Measurements from ENCODE around the gene MMEL1. TPM values are rescaled to one million over a fixed set of nuclear protein-coding genes. Genes with fewer than 3 reads are reported as not detected.

The MMEL1 gene
- polyA plus RNA-seq, 1 donor from 2014 or later: 5.2 TPM

DNA sequence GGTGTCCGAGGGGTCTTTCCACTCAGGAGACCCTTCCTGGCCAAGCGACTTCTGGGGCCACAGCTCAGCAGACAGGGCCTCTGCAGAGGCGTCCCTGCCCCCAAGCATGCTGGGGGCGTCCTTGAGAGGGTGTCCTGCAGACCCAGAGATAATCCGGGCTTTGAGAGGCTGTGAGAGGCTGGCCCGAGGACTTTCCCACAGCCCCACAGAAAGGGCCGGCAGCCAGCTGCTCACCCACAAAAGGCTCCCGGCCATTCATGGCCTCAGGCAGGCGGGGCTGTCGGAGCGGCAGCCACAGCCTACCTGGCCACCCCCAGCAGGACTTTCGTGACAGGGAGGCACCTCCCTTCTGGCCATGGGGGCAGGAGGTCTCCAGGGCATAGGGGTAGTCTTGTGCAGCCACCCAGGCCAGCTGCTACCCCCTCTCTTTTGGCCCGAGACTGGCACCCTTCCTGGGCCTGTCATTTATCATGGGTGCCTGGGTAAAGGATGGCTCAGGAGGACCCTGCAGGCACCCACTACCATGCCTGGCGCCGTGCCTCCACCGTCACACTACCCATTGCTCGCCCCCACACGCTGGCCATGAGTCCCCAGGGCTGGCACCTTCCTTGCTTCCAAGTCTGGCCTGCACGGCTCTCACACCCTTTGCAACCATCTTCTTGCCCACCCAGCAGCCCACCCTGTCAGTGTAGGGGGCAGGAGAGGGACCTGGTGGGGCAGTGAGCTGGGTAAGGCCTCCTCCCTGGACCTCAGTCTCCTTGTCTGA, 87.8 kb downstream of the MMEL1 start:
- Histone ChIP-seq H3K27me3 (ENCODE audit: insufficient read depth, low read depth, low read length) (no peaks in the 10 kb centered on the region), H3K9me3 (ENCODE audit: low read length) (no peaks in the 10 kb centered on the region), H3K36me3 (ENCODE audit: insufficient read depth, low read length) (no peaks in the 10 kb centered on the region), H2AFZ (ENCODE audit: low read depth, low read length) (no peak overlapping the region), H4K20me1 (ENCODE audit: insufficient read depth) (no peaks in the 10 kb centered on the region), H3F3A (ENCODE audit: insufficient read depth, low read length, poor library complexity, severe bottlenecking) (peaks cover 2% of the 10 kb centered on the region), H3K27ac (ENCODE audit: low read length) (no peak overlapping the region), H3K4me2 (ENCODE audit: low read length) (no peak overlapping the region), H3K9me2 (ENCODE audit: insufficient read depth, low read length) (no peaks in the 10 kb centered on the region), H3K9ac (ENCODE audit: low read length) (peak overlapping the region; percentile 5), H3K79me2 (replicated peaks; ENCODE audit: insufficient read depth, low read length) (no peaks in the 10 kb centered on the region), H3K4me3 (ENCODE audit: low read length) (no peak overlapping the region)
- TF ChIP-seq, protein P1, sequence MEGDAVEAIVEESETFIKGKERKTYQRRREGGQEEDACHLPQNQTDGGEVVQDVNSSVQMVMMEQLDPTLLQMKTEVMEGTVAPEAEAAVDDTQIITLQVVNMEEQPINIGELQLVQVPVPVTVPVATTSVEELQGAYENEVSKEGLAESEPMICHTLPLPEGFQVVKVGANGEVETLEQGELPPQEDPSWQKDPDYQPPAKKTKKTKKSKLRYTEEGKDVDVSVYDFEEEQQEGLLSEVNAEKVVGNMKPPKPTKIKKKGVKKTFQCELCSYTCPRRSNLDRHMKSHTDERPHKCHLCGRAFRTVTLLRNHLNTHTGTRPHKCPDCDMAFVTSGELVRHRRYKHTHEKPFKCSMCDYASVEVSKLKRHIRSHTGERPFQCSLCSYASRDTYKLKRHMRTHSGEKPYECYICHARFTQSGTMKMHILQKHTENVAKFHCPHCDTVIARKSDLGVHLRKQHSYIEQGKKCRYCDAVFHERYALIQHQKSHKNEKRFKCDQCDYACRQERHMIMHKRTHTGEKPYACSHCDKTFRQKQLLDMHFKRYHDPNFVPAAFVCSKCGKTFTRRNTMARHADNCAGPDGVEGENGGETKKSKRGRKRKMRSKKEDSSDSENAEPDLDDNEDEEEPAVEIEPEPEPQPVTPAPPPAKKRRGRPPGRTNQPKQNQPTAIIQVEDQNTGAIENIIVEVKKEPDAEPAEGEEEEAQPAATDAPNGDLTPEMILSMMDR (IDR thresholded peaks at IDR 0.05; ENCODE audit: poor library complexity, severe bottlenecking): no peak
- TF ChIP-seq MXI1 (conservative IDR thresholded peaks at IDR 0.05; ENCODE audit: poor library complexity, severe bottlenecking) (no peak), EZH2 (IDR thresholded peaks at IDR 0.05; ENCODE audit: borderline replicate concordance, insufficient read depth, low read length, poor library complexity, severe bottlenecking) (no peak)

DNA sequence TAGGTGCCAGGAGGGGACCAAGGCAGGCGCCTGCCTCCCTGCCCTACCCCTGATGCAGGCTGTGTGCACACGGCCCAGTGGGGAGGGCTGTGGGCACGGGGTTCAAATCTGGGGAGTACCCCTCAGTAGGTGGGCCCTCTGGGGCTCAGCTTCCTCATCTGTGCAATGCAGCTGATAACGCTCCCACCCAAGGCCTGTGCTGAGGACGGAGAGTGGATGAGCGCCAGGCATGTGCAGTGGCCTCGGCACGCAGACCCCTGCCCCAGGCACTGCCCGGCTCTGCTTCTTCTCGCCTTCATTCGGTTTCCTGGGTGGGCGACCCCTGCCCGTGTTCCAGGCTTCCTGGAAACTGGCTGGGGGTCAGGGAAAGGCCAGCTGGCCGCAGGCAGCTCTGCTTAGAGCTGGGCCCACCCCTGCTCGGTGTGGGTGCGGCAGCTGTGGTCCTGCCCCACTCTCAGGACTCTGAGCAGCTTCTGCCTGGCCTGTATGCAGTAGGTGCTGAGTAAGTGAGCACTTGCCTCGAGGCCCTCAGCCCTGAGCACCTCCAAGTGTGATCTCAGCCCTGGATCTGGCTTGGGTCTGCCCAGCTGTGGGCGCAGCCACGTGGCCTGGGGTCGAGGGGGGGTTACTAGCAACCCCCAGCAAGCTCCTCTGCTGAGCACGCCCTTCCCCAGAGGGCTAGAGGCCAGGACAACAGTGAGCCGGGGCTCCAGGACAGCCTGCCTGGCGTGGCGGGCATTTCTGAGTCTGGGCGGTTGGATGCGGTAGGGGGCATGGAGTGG, 88.5 kb downstream of the MMEL1 start:
- H3K9ac ChIP-seq (ENCODE audit: low read length): peak overlapping the region; percentile 55
- no peak overlapping the region for H2AFZ ChIP-seq (ENCODE audit: low read depth, low read length)
- H3K4me3 ChIP-seq (ENCODE audit: low read length): peak overlapping the region; percentile 46
- no peaks in the 10 kb centered on the region for H3K9me3 ChIP-seq (ENCODE audit: low read length)
- H3K79me2 ChIP-seq (replicated peaks; ENCODE audit: insufficient read depth, low read length): no peaks in the 10 kb centered on the region
- TF ChIP-seq, protein P2, sequence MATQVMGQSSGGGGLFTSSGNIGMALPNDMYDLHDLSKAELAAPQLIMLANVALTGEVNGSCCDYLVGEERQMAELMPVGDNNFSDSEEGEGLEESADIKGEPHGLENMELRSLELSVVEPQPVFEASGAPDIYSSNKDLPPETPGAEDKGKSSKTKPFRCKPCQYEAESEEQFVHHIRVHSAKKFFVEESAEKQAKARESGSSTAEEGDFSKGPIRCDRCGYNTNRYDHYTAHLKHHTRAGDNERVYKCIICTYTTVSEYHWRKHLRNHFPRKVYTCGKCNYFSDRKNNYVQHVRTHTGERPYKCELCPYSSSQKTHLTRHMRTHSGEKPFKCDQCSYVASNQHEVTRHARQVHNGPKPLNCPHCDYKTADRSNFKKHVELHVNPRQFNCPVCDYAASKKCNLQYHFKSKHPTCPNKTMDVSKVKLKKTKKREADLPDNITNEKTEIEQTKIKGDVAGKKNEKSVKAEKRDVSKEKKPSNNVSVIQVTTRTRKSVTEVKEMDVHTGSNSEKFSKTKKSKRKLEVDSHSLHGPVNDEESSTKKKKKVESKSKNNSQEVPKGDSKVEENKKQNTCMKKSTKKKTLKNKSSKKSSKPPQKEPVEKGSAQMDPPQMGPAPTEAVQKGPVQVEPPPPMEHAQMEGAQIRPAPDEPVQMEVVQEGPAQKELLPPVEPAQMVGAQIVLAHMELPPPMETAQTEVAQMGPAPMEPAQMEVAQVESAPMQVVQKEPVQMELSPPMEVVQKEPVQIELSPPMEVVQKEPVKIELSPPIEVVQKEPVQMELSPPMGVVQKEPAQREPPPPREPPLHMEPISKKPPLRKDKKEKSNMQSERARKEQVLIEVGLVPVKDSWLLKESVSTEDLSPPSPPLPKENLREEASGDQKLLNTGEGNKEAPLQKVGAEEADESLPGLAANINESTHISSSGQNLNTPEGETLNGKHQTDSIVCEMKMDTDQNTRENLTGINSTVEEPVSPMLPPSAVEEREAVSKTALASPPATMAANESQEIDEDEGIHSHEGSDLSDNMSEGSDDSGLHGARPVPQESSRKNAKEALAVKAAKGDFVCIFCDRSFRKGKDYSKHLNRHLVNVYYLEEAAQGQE (IDR thresholded peaks at IDR 0.05; ENCODE audit: borderline replicate concordance): no peak
- no peak for TF ChIP-seq MXI1 (conservative IDR thresholded peaks at IDR 0.05; ENCODE audit: poor library complexity, severe bottlenecking)
- peak overlapping the region; percentile 26 for H3K27ac ChIP-seq (ENCODE audit: low read length)
- H3K27me3 ChIP-seq (ENCODE audit: insufficient read depth, low read depth, low read length): no peaks in the 10 kb centered on the region
- H3K36me3 ChIP-seq (ENCODE audit: insufficient read depth, low read length): no peaks in the 10 kb centered on the region
- no peaks in the 10 kb centered on the region for H3K9me2 ChIP-seq (ENCODE audit: insufficient read depth, low read length)
- no peak overlapping the region for H3K4me2 ChIP-seq (ENCODE audit: low read length)
- peaks cover 2% of the 10 kb centered on the region for H3F3A ChIP-seq (ENCODE audit: insufficient read depth, low read length, poor library complexity, severe bottlenecking)
- H4K20me1 ChIP-seq (ENCODE audit: insufficient read depth): no peaks in the 10 kb centered on the region

DNA sequence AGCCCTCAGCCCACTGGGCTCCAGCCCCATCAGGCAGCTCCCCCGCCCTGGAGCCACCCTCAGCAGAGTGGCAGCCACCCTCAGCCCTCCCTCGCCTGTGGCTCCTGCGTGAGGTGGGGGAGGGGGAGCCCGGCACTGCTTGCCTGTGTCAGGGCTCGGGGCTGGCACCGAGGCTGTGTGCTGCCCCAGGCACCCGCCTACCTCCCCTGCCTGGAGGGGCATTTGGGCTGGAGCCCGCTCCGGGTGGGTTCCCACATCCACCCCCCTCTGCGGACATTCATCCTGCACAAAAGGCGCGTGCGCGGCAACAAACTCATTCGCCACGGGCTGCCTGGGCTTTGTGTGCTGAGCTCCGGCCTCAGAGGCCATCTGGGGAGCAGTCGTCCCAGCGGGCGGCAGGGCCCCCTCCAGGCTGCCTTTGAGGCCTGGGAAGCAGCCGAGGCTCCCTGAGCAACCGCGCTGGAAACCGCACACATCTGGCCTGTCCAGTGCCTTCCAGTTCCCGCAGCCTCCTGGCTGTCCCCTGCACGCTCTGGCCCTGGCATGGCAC, 89.2 kb downstream of the MMEL1 start:
- Histone ChIP-seq H3K27ac (ENCODE audit: low read length) (peak overlapping the region; percentile 26), H3K36me3 (ENCODE audit: insufficient read depth, low read length) (no peaks in the 10 kb centered on the region), H3K9ac (ENCODE audit: low read length) (peak overlapping the region; percentile 55), H3K79me2 (replicated peaks; ENCODE audit: insufficient read depth, low read length) (no peaks in the 10 kb centered on the region), H4K20me1 (ENCODE audit: insufficient read depth) (no peaks in the 10 kb centered on the region), H2AFZ (ENCODE audit: low read depth, low read length) (no peak overlapping the region), H3K4me3 (ENCODE audit: low read length) (peak overlapping the region; percentile 46), H3K4me2 (ENCODE audit: low read length) (no peak overlapping the region), H3K27me3 (ENCODE audit: insufficient read depth, low read depth, low read length) (no peaks in the 10 kb centered on the region), H3F3A (ENCODE audit: insufficient read depth, low read length, poor library complexity, severe bottlenecking) (peaks cover 2% of the 10 kb centered on the region), H3K9me3 (ENCODE audit: low read length) (no peaks in the 10 kb centered on the region), H3K9me2 (ENCODE audit: insufficient read depth, low read length) (no peaks in the 10 kb centered on the region)
- no peak for TF ChIP-seq EP300 (conservative IDR thresholded peaks at IDR 0.05; ENCODE audit: poor library complexity, severe bottlenecking)
- no peak for TF ChIP-seq SMC3 (conservative IDR thresholded peaks at IDR 0.05; ENCODE audit: poor library complexity)
- no peak for TF ChIP-seq EZH2 (IDR thresholded peaks at IDR 0.05; ENCODE audit: borderline replicate concordance, insufficient read depth, low read length, poor library complexity, severe bottlenecking)
- peak; percentile 9 for TF ChIP-seq POLR2AphosphoS5 (IDR thresholded peaks at IDR 0.05)
- peak; percentile 42 for TF ChIP-seq TAF1 (IDR thresholded peaks at IDR 0.05; ENCODE audit: low read depth)
- no peak for TF ChIP-seq MXI1 (conservative IDR thresholded peaks at IDR 0.05; ENCODE audit: poor library complexity, severe bottlenecking)
- no peak for TF ChIP-seq RAD21 (conservative IDR thresholded peaks at IDR 0.05)
